ENCODE data around the gene THADA.
"Not testable (repeated sequence)": the region's sequence is repeated elsewhere in the genome, so short reads cannot be mapped to it uniquely, and the experiment has no call there.

Gene THADA

DNA sequence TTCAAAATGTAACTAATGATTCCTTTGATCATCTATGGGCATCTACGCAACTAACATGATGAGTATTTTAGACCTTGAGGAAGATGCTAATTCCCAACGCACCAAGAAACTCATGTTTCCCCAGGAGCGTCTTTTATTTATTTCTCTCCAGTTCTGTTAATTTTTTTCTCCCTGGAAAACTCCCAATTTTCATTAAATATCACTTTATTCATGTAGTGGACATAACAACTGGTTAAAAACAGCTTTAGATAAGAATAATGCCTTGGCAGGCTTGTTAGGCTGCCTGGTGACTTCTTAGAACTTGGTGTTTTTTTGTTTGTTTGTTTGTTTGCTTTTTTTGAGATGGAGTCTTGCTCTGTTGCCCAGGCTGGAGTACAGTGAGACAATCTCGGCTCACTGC, 306.5 kb downstream of the THADA start:
- DNase-seq, result no peak

DNA sequence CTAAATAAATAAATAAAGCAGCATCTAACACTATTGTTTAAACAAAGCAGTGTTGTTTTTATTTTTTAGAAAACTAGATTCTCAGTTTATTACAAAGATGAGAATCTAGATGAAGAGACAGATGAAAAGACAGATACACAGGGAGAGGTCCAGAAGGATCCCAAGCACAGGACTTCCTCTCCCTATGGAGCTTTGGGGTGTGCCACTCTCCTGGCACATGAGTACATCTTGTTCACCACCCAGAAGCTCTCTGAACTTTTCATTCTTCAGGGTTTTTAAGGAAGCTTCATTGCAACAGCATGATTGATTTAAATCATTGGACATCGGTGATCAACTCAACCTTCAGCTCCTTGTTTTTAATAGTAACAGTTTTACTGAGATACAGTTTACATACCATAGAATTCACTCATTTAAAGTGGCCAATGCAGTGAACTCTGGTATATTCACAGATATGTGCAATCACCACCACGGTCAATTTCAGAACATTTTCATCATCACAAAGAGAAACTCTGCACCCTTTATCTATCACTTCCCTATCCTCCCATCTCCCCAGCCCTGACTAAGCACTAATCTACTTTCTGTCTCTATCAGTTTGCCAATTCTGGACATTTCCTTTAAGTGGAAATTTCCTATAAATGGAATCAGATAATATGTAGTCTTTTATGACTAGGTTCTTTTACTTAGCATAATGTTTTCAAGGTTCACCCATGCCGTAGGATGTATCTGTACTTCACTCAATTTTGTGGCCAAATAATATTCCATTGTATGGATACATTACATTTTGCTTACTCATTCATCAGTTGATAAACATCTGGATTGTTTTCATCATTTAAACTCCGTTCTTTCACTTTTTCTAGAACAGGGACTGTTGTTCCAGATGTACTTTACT, 307.2 kb downstream of the THADA start:
- DNase-seq, result peak; percentile 54

GRCh38 chr2:43285987-43286386, 309.9 kb downstream of the THADA start:
- DNase-seq, result no peak

DNA sequence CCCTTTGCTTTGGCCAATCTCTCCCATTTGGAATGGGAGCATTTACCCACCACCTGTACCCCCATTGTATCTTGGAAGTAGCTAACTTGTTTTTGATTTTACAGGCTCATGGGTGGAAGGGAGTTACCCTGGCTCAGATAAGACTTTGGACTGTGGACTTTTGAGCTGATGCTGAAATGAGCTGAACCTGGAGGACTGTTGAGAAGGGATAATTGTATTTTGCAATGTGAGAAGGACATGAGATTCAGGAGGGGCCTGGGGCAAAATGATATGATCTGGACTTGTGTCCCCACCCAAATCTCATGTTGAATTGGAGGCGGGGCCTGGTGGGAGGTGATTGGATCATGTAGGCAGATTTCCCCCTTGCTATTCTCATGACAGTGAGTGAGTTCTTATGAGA, 310.9 kb downstream of the THADA start:
- DNase-seq, result no peak

GRCh38 chr2:43284347-43284746, 311.5 kb downstream of the THADA start:
- DNase-seq, result not testable (repeated sequence)

DNA sequence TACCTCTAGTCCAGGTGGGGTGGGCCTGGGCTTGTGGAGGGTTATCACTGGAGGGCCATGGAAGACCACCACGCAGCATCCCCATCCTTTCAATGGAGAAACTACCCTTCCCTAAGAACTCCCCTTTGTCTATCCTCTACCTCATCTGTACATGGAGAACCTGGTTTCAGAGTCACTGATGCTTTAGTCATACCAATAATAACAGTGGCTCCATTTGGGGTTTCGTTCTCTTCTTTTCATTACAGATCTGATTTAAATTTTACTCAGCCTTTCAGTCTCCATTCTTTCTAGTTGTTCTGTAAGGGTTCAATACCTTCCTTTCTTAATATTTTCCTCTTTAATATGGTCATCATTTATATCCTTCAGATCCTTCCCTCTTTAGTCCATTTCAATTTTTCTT, 314.8 kb downstream of the THADA start:
- DNase-seq, result no peak

DNA sequence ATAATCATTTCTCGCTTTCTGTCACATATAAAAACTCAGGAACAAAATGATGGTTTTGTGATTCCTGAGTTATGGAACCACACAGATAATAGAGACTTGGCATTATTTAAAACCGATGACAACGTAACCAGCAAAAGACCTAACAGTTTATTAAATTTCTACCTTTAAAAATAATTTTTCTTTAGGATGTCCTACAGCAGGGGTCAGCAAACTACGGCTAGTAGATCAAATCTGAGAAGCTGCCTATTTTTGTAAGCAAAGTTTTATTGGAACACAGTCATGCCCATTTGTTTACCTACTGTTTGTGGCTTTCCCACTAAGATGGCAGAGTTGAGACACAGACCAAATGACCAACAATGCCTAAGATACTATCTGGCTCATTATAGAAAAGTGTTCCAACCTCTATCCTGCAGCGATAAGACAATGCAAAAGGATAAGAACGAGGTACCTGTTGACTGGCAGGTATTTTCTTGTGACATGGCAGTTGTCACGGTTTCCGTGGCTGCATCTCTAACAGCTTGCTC, 316.5 kb downstream of the THADA start:
- no peak for DNase-seq

DNA sequence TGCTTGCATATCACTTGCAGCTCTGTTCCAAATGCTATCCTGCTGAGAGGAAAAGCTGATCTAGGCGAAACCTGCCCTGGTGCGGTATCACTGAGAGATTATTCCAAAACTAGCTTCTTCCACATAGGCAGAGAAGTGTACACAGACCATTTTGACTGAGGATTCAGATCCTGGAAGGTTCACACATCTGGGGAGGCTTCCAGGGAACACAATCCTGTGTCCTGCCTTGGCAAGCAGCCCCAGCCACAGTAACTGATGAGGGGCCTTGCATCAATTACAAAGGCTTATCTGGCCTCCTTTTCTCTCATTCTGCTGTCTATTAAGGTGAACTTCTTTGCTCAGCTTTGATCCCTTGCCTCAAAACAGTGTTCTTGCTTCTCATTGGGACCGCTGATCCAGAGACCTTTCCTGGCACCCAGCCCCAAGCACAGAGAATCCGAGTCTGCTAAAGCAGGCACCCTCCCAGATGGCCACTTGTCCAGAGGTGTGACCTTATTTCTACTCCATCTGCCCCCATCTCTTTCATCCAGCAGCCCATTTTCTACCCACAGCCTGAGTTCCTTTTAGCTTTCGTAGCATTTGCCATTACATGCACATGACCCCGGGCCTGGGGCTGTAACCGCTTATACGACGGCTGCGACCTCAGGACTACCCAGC, 317.1 kb downstream of the THADA start:
- DNase-seq, result no peak

- no peak for DNase-seq
Observed at GRCh38 chr2:43276962-43277391, 318.9 kb downstream of the THADA start.

DNA sequence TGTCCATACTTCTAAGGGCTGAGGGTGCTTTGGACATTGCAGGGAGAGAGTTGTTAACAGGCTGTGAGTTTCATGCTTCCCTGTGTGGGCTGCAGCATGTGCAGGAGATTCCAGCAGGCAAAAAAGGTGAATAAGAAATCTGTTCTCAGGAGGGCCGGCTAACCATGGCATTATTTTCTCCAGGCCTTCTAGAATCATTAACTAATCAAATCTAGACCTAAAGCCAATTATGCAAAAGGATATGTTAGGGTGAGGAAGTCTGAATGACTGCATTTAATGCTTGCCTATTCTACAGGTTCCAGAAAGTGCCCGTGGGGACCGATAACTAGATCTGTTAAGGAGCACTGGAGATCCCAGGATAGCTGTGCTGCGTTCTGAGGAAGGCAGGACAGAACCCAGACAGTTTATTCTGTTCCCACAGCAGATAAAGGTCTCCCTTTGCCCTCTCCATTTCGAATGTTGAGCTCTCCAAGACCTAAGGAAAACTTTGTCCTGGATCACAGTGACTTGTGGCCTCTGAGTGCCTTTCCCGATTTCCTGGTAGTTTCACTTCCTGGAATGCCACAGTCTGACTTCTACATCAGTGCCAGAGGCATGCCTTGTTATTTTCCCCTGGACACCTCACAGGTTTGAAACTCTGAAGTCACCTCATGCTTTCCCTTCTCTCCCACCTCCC, 319.4 kb downstream of the THADA start:
- DNase-seq, result no peak

DNA sequence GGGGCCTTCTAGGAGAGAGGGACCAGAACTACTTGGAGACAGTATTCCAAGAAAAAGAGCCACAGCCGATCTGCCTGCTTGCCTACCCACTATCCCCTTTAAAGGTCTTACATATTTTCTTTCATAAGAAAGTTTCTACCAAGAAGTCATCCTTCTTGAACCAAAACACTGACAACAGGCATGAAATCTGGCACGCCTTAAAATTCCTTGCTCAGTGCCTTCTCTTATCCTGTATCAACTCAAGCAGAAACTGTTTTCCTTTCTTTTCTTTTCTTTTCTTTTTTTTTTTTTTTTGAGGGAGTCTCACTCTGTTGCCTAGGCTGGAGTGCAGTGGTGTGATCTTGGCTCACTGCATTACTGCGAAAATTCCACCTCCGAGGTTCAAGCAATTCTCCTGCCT, 321.1 kb downstream of the THADA start:
- DNase-seq, result no peak

DNA sequence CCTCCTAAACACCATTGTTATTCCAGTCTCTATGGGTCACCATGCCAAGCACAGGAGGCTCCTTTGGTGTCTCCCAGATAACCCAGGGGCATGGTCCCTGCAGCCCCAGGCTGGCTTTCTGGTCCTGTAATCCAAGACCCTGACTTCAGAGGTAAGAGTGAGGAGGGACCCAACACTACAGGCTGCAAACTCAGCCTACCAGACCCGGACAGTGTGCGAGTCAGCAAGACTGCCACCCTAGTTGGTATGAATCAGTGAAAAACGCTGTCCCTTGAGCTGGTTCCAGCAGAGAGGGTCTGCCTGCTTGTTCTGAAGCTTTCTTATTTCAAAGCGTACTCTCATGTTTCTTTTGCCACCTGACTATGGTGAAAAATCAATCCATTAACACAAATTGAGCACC, 321.8 kb downstream of the THADA start:
- no peak for DNase-seq

DNA sequence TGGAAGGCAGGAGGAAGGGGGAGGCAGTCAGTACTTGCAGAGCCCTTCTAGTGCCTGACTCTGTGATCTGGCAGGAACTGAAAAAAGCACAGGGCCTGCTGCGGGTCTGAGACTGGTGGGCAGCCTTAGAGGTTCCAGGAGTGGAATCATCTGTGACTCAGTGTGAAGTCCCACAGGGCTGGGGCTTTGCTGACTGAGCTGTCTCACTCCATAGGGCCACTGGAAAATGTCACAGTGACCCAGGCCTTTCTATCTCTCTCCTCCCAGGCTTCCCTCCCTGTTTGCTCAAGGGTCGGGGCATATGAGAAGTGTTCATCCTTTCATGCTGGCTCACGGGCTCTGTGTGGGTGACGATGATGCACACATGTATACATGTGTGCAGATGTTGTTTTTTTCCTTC, 322.3 kb downstream of the THADA start:
- DNase-seq, result no peak

GRCh38 chr2:43270930-43271615, 324.8 kb downstream of the THADA start:
- peak; percentile 32 for DNase-seq

DNA sequence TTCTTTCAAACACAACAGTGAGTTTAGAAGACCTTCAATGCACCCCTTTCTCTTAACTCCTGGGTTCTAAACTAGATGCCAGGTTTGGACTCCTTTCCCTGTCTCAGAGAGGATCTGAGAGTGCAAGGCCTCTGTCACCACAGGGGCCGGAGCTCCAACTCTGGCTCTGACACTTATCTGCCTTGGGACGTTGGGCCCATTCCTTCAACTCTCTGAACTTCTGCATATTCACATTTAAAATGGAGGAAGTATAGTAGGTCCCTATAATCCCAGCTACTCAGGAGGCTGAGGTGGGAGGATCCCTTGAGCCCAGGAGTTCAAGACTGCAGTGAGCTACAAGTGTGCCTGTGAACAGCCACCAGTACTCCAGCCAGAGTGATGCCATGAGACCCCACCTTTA, 325.4 kb downstream of the THADA start:
- no peak for DNase-seq

GRCh38 chr2:43269706-43270105, 326.1 kb downstream of the THADA start:
- DNase-seq, result no peak

GRCh38 chr2:43269074-43269572, 326.7 kb downstream of the THADA start:
- no peak for DNase-seq

- no peak for DNase-seq
Observed at GRCh38 chr2:43268066-43268953, 327.5 kb downstream of the THADA start.

DNA sequence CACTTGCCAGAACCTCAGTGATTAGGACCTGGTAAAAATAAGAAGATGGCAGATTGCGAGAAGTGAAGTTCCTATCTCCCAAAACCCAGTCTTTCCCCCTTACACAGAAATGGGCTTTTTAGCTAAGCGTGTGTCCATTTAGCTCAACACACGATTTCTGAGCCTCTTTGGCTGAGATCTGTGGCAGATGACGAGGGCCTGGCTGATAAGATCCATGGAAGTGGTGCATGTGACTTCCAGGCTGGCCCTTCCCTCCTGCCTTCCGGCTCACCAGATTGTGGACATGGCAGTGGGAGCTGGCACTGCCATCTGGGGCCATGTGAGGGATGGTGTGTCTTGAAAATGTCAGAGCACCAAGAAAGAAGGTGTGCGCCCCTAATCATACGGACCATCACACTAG, 328.5 kb downstream of the THADA start:
- no peak for DNase-seq

DNA sequence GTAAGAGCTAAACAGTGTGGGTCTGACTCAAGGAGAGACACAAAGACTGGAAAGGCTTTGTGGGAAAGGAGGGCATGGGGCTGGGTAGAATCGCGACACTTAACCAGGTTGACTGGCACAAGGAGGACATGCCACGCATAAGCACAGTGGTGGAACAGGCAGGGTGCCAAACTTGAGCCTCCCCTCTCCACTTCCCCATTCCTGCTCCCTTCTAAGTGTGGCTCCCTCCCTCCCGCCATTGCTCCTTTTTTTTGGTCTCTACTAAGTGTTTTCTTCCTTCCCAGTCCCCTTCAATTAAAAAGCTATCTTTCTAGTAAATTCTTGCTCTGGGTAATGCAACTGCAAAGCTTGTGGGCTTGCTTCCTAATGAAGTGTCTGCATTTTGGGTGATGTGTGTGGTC, 329.1 kb downstream of the THADA start:
- DNase-seq, result peak; percentile 47

DNA sequence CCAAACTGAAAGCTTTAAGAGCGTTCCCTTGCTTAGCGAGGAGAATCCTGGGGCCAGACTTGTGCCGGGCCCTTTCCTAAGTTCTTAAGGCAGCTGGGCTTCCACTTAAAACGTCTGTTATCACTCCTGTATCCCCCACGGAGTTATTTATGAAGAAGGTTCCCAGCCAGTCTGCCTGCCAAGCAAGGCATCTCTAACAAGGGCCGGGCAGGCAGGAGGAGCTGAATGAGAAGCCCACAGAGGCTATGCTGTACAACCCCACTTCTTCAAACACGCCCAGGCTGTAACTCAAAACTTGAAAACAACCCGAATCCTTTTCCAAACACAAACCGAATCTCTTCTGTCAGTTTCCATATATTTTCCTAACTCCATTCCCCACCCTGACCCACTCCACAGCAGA, 330.4 kb downstream of the THADA start:
- DNase-seq, result no peak

- no peak for DNase-seq
Observed at GRCh38 chr2:43265001-43265400, 330.8 kb downstream of the THADA start.
